ENCODE results near the gene PPEF2.
A peak's percentile ranks its signal among the peaks of the same experiment; 100 is the strongest.

The PPEF2 gene

DNA sequence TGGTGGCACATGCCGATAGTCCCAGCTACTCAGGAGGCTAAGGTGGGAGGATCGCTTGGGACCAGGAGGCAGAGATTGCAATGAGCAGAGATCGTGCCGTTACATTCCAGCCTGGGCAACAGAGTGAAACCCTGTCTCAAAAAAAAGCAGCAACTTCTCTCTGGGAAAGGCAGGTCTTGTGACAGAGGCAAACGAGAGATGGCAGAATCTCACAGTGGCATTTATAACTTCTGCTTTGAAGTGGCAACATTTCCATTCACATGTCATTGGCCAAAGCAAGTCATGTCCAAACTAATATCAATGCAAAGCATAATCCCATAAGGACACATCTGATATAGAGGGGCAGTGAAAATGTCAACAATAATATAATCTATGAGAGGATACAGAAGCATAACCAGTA lies 79.8 kb downstream of the PPEF2 start:
- no peak for DNase-seq (ENCODE audit: low read depth in 2 of 2)
- TF ChIP-seq, protein P1, sequence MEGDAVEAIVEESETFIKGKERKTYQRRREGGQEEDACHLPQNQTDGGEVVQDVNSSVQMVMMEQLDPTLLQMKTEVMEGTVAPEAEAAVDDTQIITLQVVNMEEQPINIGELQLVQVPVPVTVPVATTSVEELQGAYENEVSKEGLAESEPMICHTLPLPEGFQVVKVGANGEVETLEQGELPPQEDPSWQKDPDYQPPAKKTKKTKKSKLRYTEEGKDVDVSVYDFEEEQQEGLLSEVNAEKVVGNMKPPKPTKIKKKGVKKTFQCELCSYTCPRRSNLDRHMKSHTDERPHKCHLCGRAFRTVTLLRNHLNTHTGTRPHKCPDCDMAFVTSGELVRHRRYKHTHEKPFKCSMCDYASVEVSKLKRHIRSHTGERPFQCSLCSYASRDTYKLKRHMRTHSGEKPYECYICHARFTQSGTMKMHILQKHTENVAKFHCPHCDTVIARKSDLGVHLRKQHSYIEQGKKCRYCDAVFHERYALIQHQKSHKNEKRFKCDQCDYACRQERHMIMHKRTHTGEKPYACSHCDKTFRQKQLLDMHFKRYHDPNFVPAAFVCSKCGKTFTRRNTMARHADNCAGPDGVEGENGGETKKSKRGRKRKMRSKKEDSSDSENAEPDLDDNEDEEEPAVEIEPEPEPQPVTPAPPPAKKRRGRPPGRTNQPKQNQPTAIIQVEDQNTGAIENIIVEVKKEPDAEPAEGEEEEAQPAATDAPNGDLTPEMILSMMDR (IDR thresholded peaks at IDR 0.05; ENCODE audit: low read depth, low read length) = no peak

DNA sequence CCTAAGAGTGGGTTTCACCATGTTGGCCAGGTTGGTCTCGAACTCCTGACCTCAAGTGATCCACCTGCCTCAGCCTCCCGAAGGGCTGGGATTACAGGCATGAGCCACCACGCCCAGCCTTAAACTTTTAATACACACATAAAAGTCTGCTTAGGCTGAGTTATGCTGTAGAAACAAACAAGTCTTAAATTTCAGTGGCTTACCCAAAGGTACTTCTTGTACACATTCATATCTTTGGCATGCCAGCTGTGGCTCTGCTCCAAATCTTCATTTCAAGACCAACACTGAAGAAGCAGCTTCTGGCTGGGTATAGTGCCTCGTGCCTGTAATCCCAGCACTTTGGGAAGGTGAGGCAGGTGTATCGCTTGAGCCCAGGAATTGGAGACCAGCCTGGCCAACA lies 80.3 kb downstream of the PPEF2 start:
- TF ChIP-seq, protein P1 (IDR thresholded peaks at IDR 0.05; ENCODE audit: low read depth, low read length) = no peak
- DNase-seq (ENCODE audit: low read depth in 2 of 2) = peak; percentile 26 to 48
- no peak overlapping the region for H3K4me3 ChIP-seq (replicated peaks in 1 of 2; ENCODE audit: low read depth in 2 of 2, low read length in 2 of 2)

More for the DNA sequence above, 79.8 kb downstream of the PPEF2 start:
- no peak overlapping the region for H3K4me3 ChIP-seq (replicated peaks in 1 of 2; ENCODE audit: low read depth in 2 of 2, low read length in 2 of 2)

DNA sequence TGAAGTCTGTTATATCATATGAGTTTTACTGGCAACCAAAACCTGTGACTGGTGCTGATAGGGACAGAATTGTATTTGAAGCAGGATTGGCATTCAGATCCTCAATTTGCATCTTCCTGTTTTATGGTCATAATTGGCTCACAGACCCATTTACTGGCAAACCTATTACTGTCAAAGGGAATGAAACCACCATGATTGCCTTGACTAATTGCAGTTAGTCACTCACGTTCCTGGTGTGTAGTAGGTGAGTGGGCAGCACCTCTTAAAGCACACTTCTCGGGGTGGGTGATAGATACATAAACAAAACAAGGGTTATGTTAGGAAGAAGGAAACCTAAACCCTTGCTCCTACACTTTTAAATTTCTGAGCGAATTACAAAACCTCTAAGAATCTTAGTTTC lies 81.0 kb downstream of the PPEF2 start:
- TF ChIP-seq, protein P1 (IDR thresholded peaks at IDR 0.05; ENCODE audit: low read depth, low read length) = no peak
- no peak overlapping the region for H3K4me3 ChIP-seq (replicated peaks in 1 of 2; ENCODE audit: low read depth in 2 of 2, low read length in 2 of 2)
- no peak for DNase-seq (ENCODE audit: low read depth in 2 of 2)

DNA sequence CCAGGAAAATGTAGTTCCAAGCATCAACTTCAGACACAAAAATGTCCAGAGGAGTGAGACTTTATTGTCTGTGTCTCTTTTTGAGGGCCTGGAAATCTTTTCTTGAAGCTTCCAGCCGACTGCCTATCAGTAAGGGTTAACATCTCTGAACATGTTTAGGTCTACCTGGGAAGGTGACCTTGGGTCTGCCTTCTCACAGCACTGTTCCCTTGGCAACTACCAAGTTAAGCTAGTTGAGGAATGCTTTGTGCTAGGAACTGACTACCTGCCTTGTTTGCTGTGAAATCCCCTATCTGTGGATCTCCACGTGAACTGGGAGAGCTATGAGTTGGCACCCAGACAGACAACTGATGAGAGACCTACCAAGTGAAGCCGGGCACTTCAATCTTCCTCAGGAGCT lies 81.6 kb downstream of the PPEF2 start:
- no peak overlapping the region for H3K4me3 ChIP-seq (replicated peaks in 1 of 2; ENCODE audit: low read depth in 2 of 2, low read length in 2 of 2)
- no peak for DNase-seq (ENCODE audit: low read depth in 2 of 2)
- TF ChIP-seq, protein P1 (IDR thresholded peaks at IDR 0.05; ENCODE audit: low read depth, low read length) = no peak

DNA sequence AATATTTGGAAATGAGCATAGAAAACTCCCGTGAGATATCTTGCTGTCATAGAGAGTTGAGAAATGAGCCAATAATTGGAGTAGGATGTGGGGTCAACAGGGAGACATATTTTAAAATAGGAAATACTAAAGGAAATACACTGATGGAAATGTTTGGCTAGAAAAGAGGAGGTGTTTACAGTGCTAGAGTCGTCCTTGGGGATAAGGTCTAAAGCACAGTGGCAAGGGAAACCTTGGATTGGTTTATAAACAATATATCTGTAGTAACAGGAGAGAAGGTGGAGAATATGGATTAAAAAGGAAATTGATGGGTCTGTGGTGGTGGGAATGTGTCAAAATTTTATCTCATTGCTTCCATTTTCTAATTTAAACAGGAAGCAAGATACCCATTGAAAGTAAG lies 82.1 kb downstream of the PPEF2 start:
- TF ChIP-seq, protein P1 (IDR thresholded peaks at IDR 0.05; ENCODE audit: low read depth, low read length) = no peak
- no peak for DNase-seq (ENCODE audit: low read depth in 2 of 2)
- no peak overlapping the region for H3K4me3 ChIP-seq (replicated peaks in 1 of 2; ENCODE audit: low read depth in 2 of 2, low read length in 2 of 2)

DNA sequence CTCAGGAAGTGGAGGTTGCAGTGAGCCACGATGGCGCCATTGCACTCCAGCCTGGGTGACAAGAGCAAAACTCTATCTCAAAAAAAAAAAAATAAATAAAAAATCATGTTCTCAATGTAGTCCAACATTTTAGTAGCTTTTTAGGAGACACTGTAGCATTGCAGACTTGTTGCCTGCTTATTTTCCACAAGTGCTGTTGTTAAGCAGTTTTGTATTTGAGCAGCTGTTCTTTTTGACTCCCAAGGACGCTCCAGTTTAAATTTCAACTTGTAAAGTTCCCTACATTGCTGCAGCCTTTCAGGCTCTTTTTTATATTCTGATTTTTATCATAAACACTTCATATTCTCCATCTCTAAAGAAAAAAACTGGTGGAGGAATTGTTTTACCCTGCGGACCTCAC lies 83.1 kb downstream of the PPEF2 start:
- no peak overlapping the region for H3K4me3 ChIP-seq (replicated peaks in 1 of 2; ENCODE audit: low read depth in 2 of 2, low read length in 2 of 2)
- no peak for DNase-seq (ENCODE audit: low read depth in 2 of 2)
- TF ChIP-seq, protein P1 (IDR thresholded peaks at IDR 0.05; ENCODE audit: low read depth, low read length) = no peak

DNA sequence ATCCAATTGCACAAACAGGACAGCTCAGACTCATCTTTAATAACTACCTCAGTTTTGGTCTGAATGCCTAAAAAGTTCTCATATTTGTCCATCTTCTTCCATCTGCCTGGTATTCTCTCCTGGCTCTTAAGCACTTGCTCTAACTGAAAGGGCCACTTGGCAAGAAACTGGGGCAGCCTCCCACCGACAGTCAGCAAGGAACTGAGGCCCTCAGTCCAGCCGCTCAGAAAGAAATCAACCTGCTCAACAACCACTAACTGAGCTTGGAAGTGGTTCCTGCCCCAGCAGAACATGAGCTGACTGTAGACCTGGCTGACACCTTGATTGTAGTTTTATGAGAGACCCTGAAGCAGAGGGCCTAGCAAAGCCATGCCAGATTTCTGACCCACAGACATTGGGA lies 84.4 kb downstream of the PPEF2 start:
- no peak overlapping the region for H3K4me3 ChIP-seq (replicated peaks in 1 of 2; ENCODE audit: low read depth in 2 of 2, low read length in 2 of 2)
- TF ChIP-seq, protein P1 (IDR thresholded peaks at IDR 0.05; ENCODE audit: low read depth, low read length) = no peak
- no peak for DNase-seq (ENCODE audit: low read depth in 2 of 2)
